H9 (cell line): ENCODE measurements around the gene ETV4. TPM values are rescaled to one million over a fixed set of nuclear protein-coding genes. Genes with fewer than 3 reads are reported as not detected.

ENCODE experiments used
- DNase-seq: peaks from one replicate; pipeline ENCODE4 v3.0.0-alpha.2; 2017
- H2AFZ ChIP-seq: one replicate; pipeline ENCODE4 v1.6.1; 2013; ENCODE audit warnings: mild to moderate bottlenecking, low read length, control low read depth, moderate library complexity
- H2AK5ac ChIP-seq: 2 replicates; pipeline ENCODE4 v1.6.1; 2013; ENCODE audit warnings: low read length, control low read depth, mixed read lengths; ENCODE audit not compliant: insufficient read length
- H2BK120ac ChIP-seq: one replicate; pipeline ENCODE4 v1.6.1; 2013; ENCODE audit warnings: low read depth, mild to moderate bottlenecking, low read length, control low read depth, inconsistent platforms; ENCODE audit not compliant: poor library complexity, severe bottlenecking
- H2BK12ac ChIP-seq: 2 replicates; pipeline ENCODE4 v1.6.1; 2013; ENCODE audit warnings: low read length, control low read depth, mixed read lengths, low read depth; ENCODE audit not compliant: insufficient read length
- H2BK15ac ChIP-seq: 2 replicates; pipeline ENCODE4 v1.6.1; 2013; ENCODE audit warnings: low read depth, low read length, control low read depth
- H2BK20ac ChIP-seq: one replicate; pipeline ENCODE4 v1.6.1; 2013; ENCODE audit warnings: low read depth, mild to moderate bottlenecking, low read length, control low read depth, inconsistent platforms; ENCODE audit not compliant: poor library complexity, severe bottlenecking
- H2BK5ac ChIP-seq: 2 replicates; pipeline ENCODE4 v1.6.1; 2013; ENCODE audit warnings: low read length, control low read depth, mixed read lengths; ENCODE audit not compliant: insufficient read length
- H3K14ac ChIP-seq: 2 replicates; pipeline ENCODE4 v1.6.1; 2013; ENCODE audit warnings: low read length, control low read depth; ENCODE audit not compliant: insufficient read depth
- H3K18ac ChIP-seq: 2 replicates; pipeline ENCODE4 v1.6.1; 2013; ENCODE audit warnings: low read depth, mild to moderate bottlenecking, mixed read lengths, low read length, control low read depth; ENCODE audit not compliant: insufficient read length
- H3K23ac ChIP-seq: 2 replicates; pipeline ENCODE4 v1.6.1; 2013; ENCODE audit warnings: low read length, control low read depth, mixed read lengths, low read depth; ENCODE audit not compliant: insufficient read length
- H3K23me2 ChIP-seq: 2 replicates; pipeline ENCODE4 v1.6.1; 2013; ENCODE audit warnings: low read depth, mild to moderate bottlenecking, mixed read lengths, low read length, control low read depth; ENCODE audit not compliant: insufficient read length, poor library complexity, severe bottlenecking
- H3K27ac ChIP-seq: 2 replicates; pipeline ENCODE4 v1.5.1; 2013; ENCODE audit warnings: low read length, control low read depth, mixed read lengths, low read depth; ENCODE audit not compliant: insufficient read length
- H3K27me3 ChIP-seq: 2 replicates; pipeline ENCODE4 v1.6.1; 2013; ENCODE audit warnings: low read length, control low read depth, inconsistent platforms; ENCODE audit not compliant: insufficient read depth
- H3K4ac ChIP-seq: 2 replicates; pipeline ENCODE4 v1.6.1; 2013; ENCODE audit warnings: low read depth, mild to moderate bottlenecking, control low read depth, inconsistent platforms, low read length, moderate library complexity
- H3K4me1 ChIP-seq: 2 replicates; pipeline ENCODE4 v1.6.1; 2013; ENCODE audit warnings: low read length, control low read depth, inconsistent platforms; ENCODE audit not compliant: insufficient read depth
- H3K4me2 ChIP-seq: 2 replicates; pipeline ENCODE4 v1.6.1; 2013; ENCODE audit warnings: low read length, control low read depth, mixed read lengths; ENCODE audit not compliant: insufficient read length, insufficient read depth
- H3K56ac ChIP-seq: 2 replicates; pipeline ENCODE4 v1.6.1; 2013; ENCODE audit warnings: low read depth, mild to moderate bottlenecking, mixed read lengths, low read length, control low read depth; ENCODE audit not compliant: insufficient read length
- H3K79me1 ChIP-seq: 2 replicates; pipeline ENCODE4 v1.6.1; 2013; ENCODE audit warnings: low read depth, mild to moderate bottlenecking, moderate library complexity, low read length, control low read depth, inconsistent platforms; ENCODE audit not compliant: insufficient read depth, poor library complexity, severe bottlenecking
- H3K79me2 ChIP-seq: 2 replicates; pipeline ENCODE4 v1.6.1; 2013; ENCODE audit warnings: low read length, control low read depth, inconsistent platforms; ENCODE audit not compliant: insufficient read depth
- H3K9ac ChIP-seq: 2 replicates; pipeline ENCODE4 v1.6.1; 2013; ENCODE audit warnings: low read length, control low read depth, mixed read lengths; ENCODE audit not compliant: insufficient read length; ENCODE audit errors: extremely low read depth
- H3K9me3 ChIP-seq: one replicate; pipeline ENCODE4 v1.6.1; 2013; ENCODE audit warnings: low read depth, low read length, inconsistent platforms; ENCODE audit not compliant: control insufficient read depth
- H3T11ph ChIP-seq: one replicate; pipeline ENCODE4 v1.6.1; 2013; ENCODE audit warnings: mild to moderate bottlenecking, low read length, control low read depth, inconsistent platforms
- H4K20me1 ChIP-seq: one replicate; pipeline ENCODE4 v1.6.1; 2013; ENCODE audit not compliant: control insufficient read depth, insufficient read length, insufficient read depth
- H4K5ac ChIP-seq: 2 replicates; pipeline ENCODE4 v1.6.1; 2013; ENCODE audit warnings: low read depth, mild to moderate bottlenecking, mixed read lengths, low read length, control low read depth; ENCODE audit not compliant: insufficient read length
- H4K8ac ChIP-seq: replicated peaks from 2 replicates; pipeline ENCODE4 v1.6.1; 2013; ENCODE audit warnings: low read length, control low read depth, mixed read lengths, low read depth; ENCODE audit not compliant: insufficient read length
- H4K91ac ChIP-seq: 2 replicates; pipeline ENCODE4 v1.6.1; 2013; ENCODE audit warnings: low read depth, mild to moderate bottlenecking, moderate library complexity, mixed read lengths, low read length, control low read depth; ENCODE audit not compliant: insufficient read length
- H3K27ac Mint-ChIP-seq, 3 experiments: 2 replicates in 2 of 3; 3 replicates in 1 of 3; pipeline ENCODE4 v1.8.0; 2020 to 2021; ENCODE audit warnings: mixed read lengths in 3 of 3, mild to moderate bottlenecking in 1 of 3, moderate library complexity in 1 of 3
- H3K27me3 Mint-ChIP-seq: 2 replicates; pipeline ENCODE4 v1.8.0; 2021; ENCODE audit warnings: low read depth, mild to moderate bottlenecking, moderate library complexity, mixed read lengths
- H3K36me3 Mint-ChIP-seq, 3 experiments: 2 replicates in 2 of 3; 3 replicates in 1 of 3; pipeline ENCODE4 v1.8.0; 2020 to 2021; ENCODE audit warnings: low read depth in 3 of 3, mixed read lengths in 3 of 3; ENCODE audit not compliant: insufficient read depth in 1 of 3
- H3K4me1 Mint-ChIP-seq, 2 experiments: 2 replicates each; pipeline ENCODE4 v1.8.0; 2020; ENCODE audit warnings: mixed read lengths in 2 of 2
- H3K4me3 Mint-ChIP-seq, 2 experiments: 2 replicates in 1 of 2; 3 replicates in 1 of 2; pipeline ENCODE4 v1.8.0; 2020 to 2021; ENCODE audit warnings: mild to moderate bottlenecking in 2 of 2, mixed read lengths in 2 of 2, moderate library complexity in 1 of 2
- H3K9me3 Mint-ChIP-seq, 2 experiments: 2 replicates in 1 of 2; 3 replicates in 1 of 2; pipeline ENCODE4 v1.8.0; 2020; ENCODE audit warnings: mild to moderate bottlenecking in 2 of 2, mixed read lengths in 2 of 2, moderate library complexity in 1 of 2
- CTCF ChIP-seq: fragments of 200-600 bp; sonication (generic); conservative IDR thresholded peaks from 3 replicates; pipeline ENCODE4 v1.8.0; 2021; ENCODE audit warnings: antibody characterized with exemption, mild to moderate bottlenecking
- WGBS: extraction: QIAGEN DNeasy Blood & Tissue Kit; methylation state at CpG from one replicate; pipeline ENCODE4 v1.1.7; 2013; ENCODE audit warnings: missing lambda C conversion rate, low lambda C conversion rate, mixed read lengths; ENCODE audit not compliant: insufficient read length; ENCODE audit errors: extremely low coverage; 5-methylcytosine and 5-hydroxymethylcytosine counted together
- total RNA-seq: library from RNA; stranded (reverse); gene quantifications from 2 replicates; pipeline ENCODE4 v1.2.1, GENCODE V29; 2021

Gene ETV4
- total RNA-seq, 1 experiment from 2014 or later = 74.4 TPM

GRCh38 chr17:43543300-43543699 is 2.8 kb downstream of the ETV4 start:
- H3K4me3 Mint-ChIP-seq = peak overlapping the region; percentile 85 to 99
- no CpG with 5 or more reads among the region's 4 CpGs for WGBS

More at GRCh38 chr17:43543300-43543699, 2.8 kb downstream of the ETV4 start:
- Histone ChIP-seq H3K14ac (no peak overlapping the region), H3K4ac (no peak overlapping the region), H3K9me3 (no peaks in the 10 kb centered on the region), H3K23me2 (peaks cover 16% of the 10 kb centered on the region), H2AFZ (no peak overlapping the region), H3K56ac (no peak overlapping the region), H2BK20ac (no peak overlapping the region), H2BK15ac (no peak overlapping the region), H4K20me1 (no peaks in the 10 kb centered on the region), H4K8ac (no peak overlapping the region), H3K4me2 (peak overlapping the region; percentile 89), H2BK120ac (no peak overlapping the region), H3K4me1 (peaks cover 18% of the 10 kb centered on the region; the same call in 1 of the 2 replicates), H4K91ac (no peak overlapping the region), H3K27me3 (no peaks in the 10 kb centered on the region), H4K5ac (no peak overlapping the region), H3K27ac (no peak overlapping the region), H3K23ac (no peak overlapping the region), H3K9ac (peak overlapping the region; percentile 15), H2BK12ac (no peak overlapping the region), H3K79me2 (peaks cover 22% of the 10 kb centered on the region; the same call in 1 of the 2 replicates), H2BK5ac (no peak overlapping the region), H3K18ac (no peak overlapping the region), H3T11ph (no peak overlapping the region), H2AK5ac (no peak overlapping the region), H3K79me1 (no peaks in the 10 kb centered on the region)
- Mint-ChIP-seq H3K27ac (peak overlapping the region in 1 of 3 experiments; percentile 36; a peak in 1 of 7 replicates), H3K4me1 (peaks cover 68 to 72% of the 10 kb centered on the region in 2 experiments), H3K36me3 (peaks cover 0 to 12% (median 7%) of the 10 kb centered on the region in 3 experiments; a peak in 5 of 7 replicates), H3K27me3 (peaks cover 31% of the 10 kb centered on the region), H3K9me3 (no peaks in the 10 kb centered on the region; a peak in 2 of 5 replicates)
- peak; percentile 39 for DNase-seq
- TF ChIP-seq CTCF = no peak
